Loucy (cell line): Measurements from ENCODE around the gene ARHGEF17.
A peak's percentile ranks its signal among the peaks of the same experiment; 100 is the strongest.

Source experiments
- H2AFZ ChIP-seq: fragments of 200-600 bp; sonication (generic); 2 replicates; pipeline ENCODE4 v1.6.0; 2016; ENCODE audit warnings: antibody characterized with exemption, mild to moderate bottlenecking, low read length, moderate library complexity
- H3F3A ChIP-seq: fragments of 200-600 bp; 2 replicates; pipeline ENCODE4 v1.6.0; 2016; ENCODE audit warnings: antibody characterized with exemption, low read depth, mild to moderate bottlenecking
- H3K27me3 ChIP-seq: fragments of 200-600 bp; sonication (generic); 2 replicates; pipeline ENCODE4 v1.6.1; 2014; ENCODE audit warnings: low read length, mild to moderate bottlenecking; ENCODE audit not compliant: insufficient read depth, poor library complexity, severe bottlenecking
- H3K36me3 ChIP-seq: fragments of 200-600 bp; sonication (generic); 2 replicates; pipeline ENCODE4 v1.6.1; 2016; ENCODE audit warnings: low read length; ENCODE audit not compliant: insufficient read depth
- H3K4me1 ChIP-seq: fragments of 200-600 bp; sonication (generic); 2 replicates; pipeline ENCODE4 v1.5.1; 2014; ENCODE audit warnings: low read length, mild to moderate bottlenecking; ENCODE audit not compliant: insufficient read depth, poor library complexity, severe bottlenecking
- H3K4me2 ChIP-seq: fragments of 200-600 bp; sonication (generic); 2 replicates; pipeline ENCODE4 v1.6.0; 2014; ENCODE audit warnings: antibody characterized with exemption, low read length, low read depth, mild to moderate bottlenecking; ENCODE audit not compliant: poor library complexity, severe bottlenecking
- H3K4me3 ChIP-seq: fragments of 200-600 bp; sonication (generic); 2 replicates; pipeline ENCODE4 v1.5.1; 2014; ENCODE audit warnings: low read length, mild to moderate bottlenecking, mixed read lengths; ENCODE audit not compliant: poor library complexity, severe bottlenecking
- H3K79me2 ChIP-seq: fragments of 200-600 bp; sonication (generic); 2 replicates; pipeline ENCODE4 v1.6.1; 2014; ENCODE audit warnings: low read length; ENCODE audit not compliant: insufficient read depth
- H3K9ac ChIP-seq: fragments of 200-600 bp; sonication (generic); 2 replicates; pipeline ENCODE4 v1.6.0; 2014; ENCODE audit warnings: mild to moderate bottlenecking, low read depth, low read length, moderate library complexity; ENCODE audit not compliant: poor library complexity, severe bottlenecking
- H3K9me2 ChIP-seq: fragments of 200-600 bp; sonication (generic); replicated peaks from 2 replicates; pipeline ENCODE4 v1.6.1; 2016; ENCODE audit warnings: low read depth, low read length, mixed read lengths
- H3K9me3 ChIP-seq: fragments of 200-600 bp; sonication (generic); 2 replicates; pipeline ENCODE4 v1.6.1; 2014; ENCODE audit warnings: mild to moderate bottlenecking, antibody characterized with exemption, low read length, low read depth; ENCODE audit not compliant: insufficient read depth
- H4K20me1 ChIP-seq: fragments of 200-600 bp; sonication (generic); 2 replicates; pipeline ENCODE4 v1.6.0; 2014; ENCODE audit warnings: antibody characterized with exemption, low read length, mild to moderate bottlenecking; ENCODE audit not compliant: insufficient read depth, poor library complexity, severe bottlenecking
- CTCF ChIP-seq: fragments of 200-600 bp; sonication (generic); conservative IDR thresholded peaks from 2 replicates; pipeline ENCODE4 v1.5.1; 2014; ENCODE audit warnings: mild to moderate bottlenecking, antibody characterized with exemption, low read length
- EZH2phosphoT487 ChIP-seq: fragments of 200-600 bp; IDR thresholded peaks from 2 replicates; pipeline ENCODE4 v1.6.1; 2018; ENCODE audit warnings: antibody characterized with exemption, mild to moderate bottlenecking, moderate library complexity, borderline replicate concordance

The ARHGEF17 gene

GRCh38 chr11:73310076-73310475 is 2.0 kb downstream of the ARHGEF17 start:
- Histone ChIP-seq H3K36me3 (no peaks in the 10 kb centered on the region), H3K4me2 (no peak overlapping the region), H3K4me1 (peaks cover 47% of the 10 kb centered on the region), H3K9ac (no peak overlapping the region), H3K4me3 (no peak overlapping the region), H3K9me3 (no peaks in the 10 kb centered on the region), H2AFZ (no peak overlapping the region), H4K20me1 (no peaks in the 10 kb centered on the region), H3K9me2 (no peaks in the 10 kb centered on the region), H3K27me3 (no peaks in the 10 kb centered on the region), H3F3A (0 out of 2 replicates have a peak, but pooled peaks cover 8% of the 10 kb centered on the region), H3K79me2 (peaks cover 5% of the 10 kb centered on the region; the same call in 1 of the 2 replicates)
- TF ChIP-seq CTCF = no peak
- no peak for TF ChIP-seq EZH2phosphoT487

GRCh38 chr11:73310661-73311393 is 2.8 kb downstream of the ARHGEF17 start:
- no peaks in the 10 kb centered on the region for H3K27me3 ChIP-seq
- H3K9me2 ChIP-seq = no peaks in the 10 kb centered on the region
- no peaks in the 10 kb centered on the region for H3K9me3 ChIP-seq
- H4K20me1 ChIP-seq = no peaks in the 10 kb centered on the region
- peaks cover 5% of the 10 kb centered on the region; the same call in 1 of the 2 replicates for H3K79me2 ChIP-seq
- H2AFZ ChIP-seq = no peak overlapping the region
- H3K9ac ChIP-seq = no peak overlapping the region
- no peak overlapping the region for H3K4me2 ChIP-seq
- H3K4me1 ChIP-seq = peaks cover 53% of the 10 kb centered on the region
- no peak overlapping the region for H3K4me3 ChIP-seq
- TF ChIP-seq EZH2phosphoT487 (no peak), CTCF (no peak)
- 0 out of 2 replicates have a peak, but pooled peaks cover 8% of the 10 kb centered on the region for H3F3A ChIP-seq
- H3K36me3 ChIP-seq = no peaks in the 10 kb centered on the region

GRCh38 chr11:73311394-73311869 is 3.4 kb downstream of the ARHGEF17 start:
- peak overlapping the region; percentile 39 for H3K4me3 ChIP-seq
- H2AFZ ChIP-seq = no peak overlapping the region
- peaks cover 5% of the 10 kb centered on the region; the same call in 1 of the 2 replicates for H3K79me2 ChIP-seq
- 0 out of 2 replicates have a peak, but pooled peaks cover 8% of the 10 kb centered on the region for H3F3A ChIP-seq
- no peaks in the 10 kb centered on the region for H4K20me1 ChIP-seq
- H3K9me3 ChIP-seq = no peaks in the 10 kb centered on the region
- no peaks in the 10 kb centered on the region for H3K36me3 ChIP-seq
- H3K4me2 ChIP-seq = peak overlapping the region; percentile 68
- TF ChIP-seq EZH2phosphoT487 = no peak
- TF ChIP-seq CTCF = no peak
- peak overlapping the region; percentile 70 for H3K9ac ChIP-seq
- no peaks in the 10 kb centered on the region for H3K9me2 ChIP-seq
- H3K27me3 ChIP-seq = no peaks in the 10 kb centered on the region
- peaks cover 57% of the 10 kb centered on the region for H3K4me1 ChIP-seq
